GM21381 (cell line): ENCODE data around the gene SMIM14.
"Not testable (repeated sequence)": the region's sequence is repeated elsewhere in the genome, so short reads cannot be mapped to it uniquely, and the experiment has no call there.

ENCODE experiments used
- ATAC-seq: cut with Tn5 transposase; IDR thresholded peaks from one replicate; pipeline ENCODE4 v1.9.1; 2021; ENCODE audit warnings: mild to moderate bottlenecking, moderate library complexity; ENCODE audit not compliant: unreplicated experiment

The SMIM14 gene

GRCh38 chr4:39510348-39510929 is 128.2 kb downstream of the SMIM14 start:
- no peak for ATAC-seq

- no peak for ATAC-seq
Measured at GRCh38 chr4:39505581-39505980, 133.1 kb downstream of the SMIM14 start.

- ATAC-seq: no peak
Measured at GRCh38 chr4:39504538-39504937, 134.1 kb downstream of the SMIM14 start.

GRCh38 chr4:39502664-39503035 is 136.0 kb downstream of the SMIM14 start:
- not testable (repeated sequence) for ATAC-seq

GRCh38 chr4:39502019-39502663 is 136.5 kb downstream of the SMIM14 start:
- ATAC-seq: no peak

GRCh38 chr4:39498727-39499020 is 140.0 kb downstream of the SMIM14 start:
- no peak for ATAC-seq

- ATAC-seq: no peak
Measured at GRCh38 chr4:39497909-39498726, 140.5 kb downstream of the SMIM14 start.
